Measurements from ENCODE around the gene TRIM28.

DNA sequence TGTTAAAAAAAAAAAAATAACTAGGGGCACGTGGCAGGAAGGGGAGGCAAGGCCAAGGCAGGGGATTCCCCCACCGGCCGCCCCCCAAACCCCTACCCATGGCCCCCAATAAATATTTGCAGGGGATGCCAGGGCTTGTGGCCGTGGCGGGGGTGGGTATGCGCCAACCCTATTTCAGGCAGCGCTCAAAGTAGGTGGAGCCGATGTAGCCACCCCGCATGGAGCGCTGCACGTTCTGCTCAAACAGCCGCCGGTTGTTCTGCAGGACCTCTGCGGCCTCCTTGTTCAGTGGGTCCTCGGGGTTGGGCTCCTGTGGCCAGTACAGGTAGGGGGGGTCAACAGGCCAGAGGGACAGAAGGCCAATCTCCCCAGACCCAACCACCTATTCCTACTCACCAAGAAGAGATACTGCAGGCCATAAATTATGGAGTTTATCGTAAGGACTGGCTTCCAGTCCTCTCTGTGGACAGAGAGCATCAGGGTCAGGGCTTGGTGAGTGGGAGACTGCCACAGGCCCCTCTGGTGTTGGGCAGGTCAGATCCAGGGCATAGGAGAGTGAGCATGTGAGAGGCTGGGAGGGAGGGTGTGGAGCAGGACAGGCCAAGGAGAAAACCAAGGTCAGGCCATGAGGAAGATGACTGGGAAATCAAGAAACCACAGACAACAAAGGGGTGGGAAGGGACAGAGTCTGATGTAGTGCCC is 12.2 kb downstream of the TRIM28 start:
- TF ChIP-seq ZNF70 (CRISPR knock-in tag; IDR thresholded peaks at IDR 0.05) (no peak), RARB (CRISPR knock-in tag; IDR thresholded peaks at IDR 0.05) (no peak), CSRNP3 (CRISPR knock-in tag; IDR thresholded peaks at IDR 0.05) (no peak), ESRRG (CRISPR knock-in tag; IDR thresholded peaks at IDR 0.05) (no peak), ZNF565 (CRISPR knock-in tag; conservative IDR thresholded peaks at IDR 0.05; ENCODE audit: low read depth) (no peak), TOX (CRISPR knock-in tag; IDR thresholded peaks at IDR 0.05; ENCODE audit: borderline replicate concordance) (no peak)

Data from SK-N-SH treated with all-trans-retinoic acid at 6 μM for 48 hours (cell line).